NCI-H524 treated with DMSO at 0.1 percent for 48 hours (cell line): ENCODE data around the gene BORCS8.
A peak's percentile ranks its signal among the peaks of the same experiment; 100 is the strongest.
"Not testable (repeated sequence)": the region's sequence is repeated elsewhere in the genome, so short reads cannot be mapped to it uniquely, and the experiment has no call there.

Experiments used
- DNase-seq: peaks from one replicate; lab custom pipeline; 2025; lab: John Stamatoyannopoulos, UW

The BORCS8 gene

GRCh38 chr19:19148504-19148903 is 43.4 kb downstream of the BORCS8 start:
- DNase-seq, result not testable (repeated sequence)

- DNase-seq, result no peak
Observed at GRCh38 chr19:19147344-19147743, 44.6 kb downstream of the BORCS8 start.

- DNase-seq, result no peak
Observed at GRCh38 chr19:19146865-19147264, 45.1 kb downstream of the BORCS8 start.

GRCh38 chr19:19145684-19146608 is 46.0 kb downstream of the BORCS8 start:
- DNase-seq, result peak; percentile 14

GRCh38 chr19:19145281-19145680 is 46.7 kb downstream of the BORCS8 start:
- DNase-seq, result no peak

GRCh38 chr19:19142347-19142746 is 49.6 kb downstream of the BORCS8 start:
- DNase-seq, result no peak

- no peak for DNase-seq
Observed at GRCh38 chr19:19140476-19140875, 51.5 kb downstream of the BORCS8 start.

- DNase-seq, result no peak
Observed at GRCh38 chr19:19139876-19140229, 52.1 kb downstream of the BORCS8 start.

GRCh38 chr19:19138109-19138981 is 53.6 kb downstream of the BORCS8 start, which contains the start of gene TMEM161A:
Gene TMEM161A (minus strand): TSS chr19:19138478. CDS start chr19:19138428, 50 bp downstream.
- DNase-seq, result peak; percentile 89

- DNase-seq, result no peak
Observed at GRCh38 chr19:19137556-19138108, 54.3 kb downstream of the BORCS8 start.

- not testable (repeated sequence) for DNase-seq
Observed at GRCh38 chr19:19135713-19136112, 56.2 kb downstream of the BORCS8 start.

- peak; percentile 33 for DNase-seq
Observed at GRCh38 chr19:19134687-19135158, 57.2 kb downstream of the BORCS8 start.

GRCh38 chr19:19133985-19134384 is 58.0 kb downstream of the BORCS8 start:
- no peak for DNase-seq

- DNase-seq, result no peak
Observed at GRCh38 chr19:19132912-19133311, 59.0 kb downstream of the BORCS8 start.

- no peak for DNase-seq
Observed at GRCh38 chr19:19131989-19132388, 60.0 kb downstream of the BORCS8 start.
